Pons (tissue), 1 donor: ENCODE results near the gene CAPN15.
"Not testable (repeated sequence)": the region's sequence is repeated elsewhere in the genome, so short reads cannot be mapped to it uniquely, and the experiment has no call there.

Experiments used
- DNase-seq: peaks from one replicate; pipeline ENCODE4 v3.0.0-alpha.2; 2016; ENCODE audit warnings: low spot score

The CAPN15 gene

GRCh38 chr16:527015-527903 lies at the start of gene CAPN15:
Gene CAPN15 (plus strand): TSS chr16:527712. CDS start chr16:546839, 19,127 bp downstream.
- peak; percentile 70 for DNase-seq

DNA sequence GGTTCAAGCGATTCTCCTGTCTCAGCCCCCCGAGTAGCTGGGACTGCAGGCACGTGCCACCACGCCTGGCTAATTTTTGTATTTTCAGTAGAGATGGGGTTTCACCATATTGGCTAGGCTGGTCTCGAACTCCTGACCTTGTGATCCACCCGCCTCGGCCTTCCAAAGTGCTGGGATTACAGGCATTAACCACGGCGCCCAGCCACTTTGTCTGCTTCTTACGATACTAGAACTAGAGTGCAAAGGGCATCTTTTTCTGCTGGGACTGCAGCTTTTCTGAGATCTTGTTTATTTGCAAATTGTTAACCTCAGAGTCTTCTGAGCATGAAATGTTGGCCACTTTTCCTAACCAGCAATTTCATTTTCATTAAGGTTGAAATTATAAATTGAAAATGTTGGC lies 49.2 kb upstream of the CAPN15 start:
- DNase-seq, result not testable (repeated sequence)

DNA sequence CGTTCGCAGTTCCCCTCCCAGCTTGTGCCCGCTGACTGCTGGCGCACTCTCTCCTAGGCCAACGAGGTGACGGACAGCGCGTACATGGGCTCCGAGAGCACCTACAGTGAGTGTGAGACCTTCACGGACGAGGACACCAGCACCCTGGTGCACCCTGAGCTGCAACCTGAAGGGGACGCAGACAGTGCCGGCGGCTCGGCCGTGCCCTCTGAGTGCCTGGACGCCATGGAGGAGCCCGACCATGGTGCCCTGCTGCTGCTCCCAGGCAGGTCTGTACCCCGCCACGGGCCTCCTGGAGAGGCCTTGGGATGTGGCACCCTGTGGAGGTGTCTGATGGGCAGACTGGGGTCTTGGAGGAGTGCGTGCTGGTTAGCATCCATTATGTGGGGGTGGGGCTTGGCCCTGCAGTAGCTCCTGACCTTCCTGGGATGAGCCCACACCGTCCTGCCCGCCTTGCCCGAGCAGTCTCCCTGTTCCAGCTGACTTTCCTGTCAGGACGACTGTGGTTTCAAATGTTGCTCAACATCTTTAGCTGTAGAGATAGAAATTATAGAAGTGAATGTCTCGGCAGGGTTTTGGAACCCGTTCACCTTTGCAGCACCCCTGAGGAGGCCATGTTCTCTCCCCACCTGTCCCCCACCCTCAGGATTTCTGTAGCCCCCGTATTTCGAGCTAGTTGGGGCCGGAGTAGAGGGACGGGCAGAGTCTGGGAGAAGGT lies 44.9 kb upstream of the CAPN15 start:
- DNase-seq, result no peak

- peak; percentile 87 for DNase-seq
These were observed 44.0 kb upstream of the CAPN15 start for GRCh38 chr16:483341-484075.

- no peak for DNase-seq
These were observed 37.9 kb upstream of the CAPN15 start for GRCh38 chr16:489606-490005.

- DNase-seq, result no peak
These were observed 36.7 kb upstream of the CAPN15 start for GRCh38 chr16:490768-491167.

GRCh38 chr16:491220-491919 lies 36.1 kb upstream of the CAPN15 start:
- no peak for DNase-seq

- DNase-seq, result no peak
These were observed 35.2 kb upstream of the CAPN15 start for GRCh38 chr16:492211-492875.

- DNase-seq, result not testable (repeated sequence)
These were observed 32.8 kb upstream of the CAPN15 start for GRCh38 chr16:494676-495075.

DNA sequence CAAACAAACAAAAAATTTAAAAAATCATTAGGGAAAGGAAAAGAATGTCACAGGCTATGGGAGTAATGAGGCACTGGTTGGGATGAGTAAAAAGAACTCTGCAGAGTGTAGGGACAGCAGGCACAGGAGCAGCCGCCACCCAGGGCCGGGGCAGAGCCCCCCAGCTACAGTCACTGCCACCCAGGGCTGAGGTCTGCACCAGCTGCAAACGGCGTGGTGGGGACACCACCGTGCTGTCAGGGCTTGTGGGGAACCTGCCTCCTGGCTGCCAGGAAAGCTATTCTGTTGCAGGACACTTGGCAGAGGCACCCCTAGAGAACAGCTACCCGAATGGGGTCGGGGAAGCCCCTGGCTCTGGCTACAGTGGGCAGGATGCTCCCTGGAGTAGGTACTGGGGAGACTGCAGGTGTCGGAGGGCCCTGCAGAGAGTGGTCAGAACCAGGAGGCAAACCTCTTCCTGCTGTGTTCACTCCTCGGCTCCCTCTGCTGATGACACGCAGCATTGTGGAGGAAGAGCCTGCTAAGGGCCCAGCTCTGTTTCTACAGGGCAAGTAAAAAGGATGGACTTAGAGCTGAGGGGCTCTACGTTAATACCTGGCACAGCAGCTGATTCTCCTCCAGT lies 32.3 kb upstream of the CAPN15 start:
- no peak for DNase-seq

DNA sequence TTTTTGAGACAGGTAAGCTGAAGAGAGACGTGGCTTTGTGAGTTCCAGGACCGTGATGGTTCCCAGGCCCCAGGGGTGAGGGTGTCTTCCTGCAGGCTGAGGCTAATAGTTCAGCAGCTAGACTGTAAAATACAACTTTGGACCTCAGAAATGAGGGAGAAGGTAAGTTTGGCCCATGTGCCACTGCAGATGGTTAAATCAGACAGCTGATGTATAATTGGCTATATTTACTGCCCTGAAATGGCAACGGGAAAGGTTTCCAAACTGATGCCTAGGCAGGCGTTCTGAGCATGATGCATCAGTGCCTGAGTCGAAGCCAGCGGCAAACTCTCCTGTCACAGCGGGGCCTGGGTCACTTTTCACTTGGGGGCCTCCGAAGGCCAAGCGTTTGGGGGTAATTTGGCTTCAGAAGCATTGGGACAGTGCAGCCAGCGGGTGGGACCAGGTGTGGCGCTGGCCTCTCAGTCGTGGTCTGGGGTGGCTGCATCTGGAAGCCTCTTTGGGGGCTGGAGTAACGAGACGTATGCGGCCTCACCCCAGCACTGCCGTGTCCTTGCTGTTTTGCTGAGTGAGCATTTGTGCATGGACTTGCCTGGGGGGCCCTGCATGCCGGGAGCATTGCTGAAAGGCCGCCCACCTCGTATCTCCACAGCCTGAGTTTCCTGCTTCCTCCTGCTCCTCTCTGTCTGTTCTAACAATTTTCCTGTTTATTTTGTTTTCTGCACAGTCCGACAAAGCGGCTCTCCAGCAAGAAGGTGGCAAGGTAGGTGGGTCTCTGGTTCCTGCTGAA lies 31.2 kb upstream of the CAPN15 start:
- DNase-seq, result no peak

DNA sequence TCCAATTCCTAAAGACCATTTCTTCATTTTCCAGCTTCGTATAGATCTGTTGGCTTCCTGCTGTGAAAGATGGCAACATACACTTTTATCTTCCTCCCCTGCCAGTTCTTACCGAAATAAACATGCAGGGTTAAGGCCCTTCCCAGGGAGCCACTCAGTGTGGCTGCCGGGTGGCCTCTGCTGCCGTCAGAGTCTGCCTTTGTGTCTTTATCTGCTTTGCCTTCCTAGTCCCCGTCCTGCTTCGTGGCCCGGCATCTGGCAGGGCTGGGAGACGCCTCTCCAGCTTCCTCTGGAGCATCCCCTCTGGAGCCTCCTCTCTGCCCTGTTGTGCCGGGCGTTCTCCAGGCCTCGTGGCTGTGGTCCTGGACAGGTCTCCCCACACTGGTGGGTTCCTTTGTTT lies 30.3 kb upstream of the CAPN15 start:
- no peak for DNase-seq

GRCh38 chr16:499924-500323 lies 27.6 kb upstream of the CAPN15 start:
- DNase-seq, result no peak

DNA sequence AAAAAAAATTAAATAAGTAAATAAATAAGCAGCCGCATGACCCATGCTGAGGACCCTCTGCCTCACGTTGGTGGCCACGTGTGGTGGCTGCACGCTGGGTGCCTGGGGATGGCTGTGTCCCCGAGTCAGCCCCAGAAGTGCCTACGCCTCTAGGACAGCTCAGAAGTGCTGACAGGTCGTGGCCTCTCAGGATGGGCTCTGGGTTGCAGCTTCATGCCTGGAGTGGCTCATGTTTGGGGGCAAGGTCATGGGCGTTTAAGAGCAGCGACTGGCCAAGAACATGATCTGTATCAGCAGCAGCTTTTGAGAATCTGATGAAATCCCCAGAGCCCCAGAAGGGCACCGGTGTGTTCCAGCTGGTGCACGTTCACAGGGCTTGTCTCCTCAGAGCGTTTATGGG lies 26.8 kb upstream of the CAPN15 start:
- DNase-seq, result no peak

- no peak for DNase-seq
These were observed 25.2 kb upstream of the CAPN15 start for GRCh38 chr16:502179-502943.

- no peak for DNase-seq
These were observed 24.1 kb upstream of the CAPN15 start for GRCh38 chr16:503150-504071.

DNA sequence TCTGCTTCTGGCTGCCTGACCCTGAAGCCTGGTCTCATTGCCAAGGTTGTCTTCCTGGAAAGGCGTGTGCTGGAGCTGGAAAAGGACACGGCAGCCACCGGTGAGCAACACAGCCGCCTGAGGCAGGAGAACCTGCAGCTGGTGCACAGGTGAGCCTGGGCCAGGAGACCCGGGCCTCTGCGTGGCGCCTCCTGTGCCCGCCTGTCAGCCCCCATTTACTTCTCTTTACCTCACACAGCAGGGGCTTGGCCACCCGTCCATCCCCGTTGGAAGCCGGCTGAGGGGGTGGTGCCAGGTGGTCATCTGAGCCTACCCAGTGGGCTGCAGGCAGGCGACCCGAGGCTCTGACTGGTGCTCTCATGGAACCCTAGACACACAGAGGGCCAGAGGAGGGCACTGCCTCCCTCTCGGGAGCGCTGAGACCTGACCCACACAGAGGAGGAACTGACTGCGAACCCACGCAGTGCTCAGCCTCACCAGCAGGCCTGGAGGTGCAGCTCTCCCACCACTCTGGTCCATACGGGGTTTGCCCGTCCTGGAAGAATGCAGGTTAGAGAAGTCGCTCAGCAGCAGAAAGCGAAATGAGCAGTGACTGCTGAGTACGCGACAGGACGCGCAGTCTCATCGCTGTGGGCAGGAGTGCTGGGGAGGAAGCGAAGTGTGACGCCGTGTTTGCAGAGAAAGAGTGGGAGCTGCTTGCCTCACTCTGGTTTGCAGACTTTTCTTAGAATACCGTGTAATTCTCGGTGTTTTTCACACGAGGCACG lies 21.9 kb upstream of the CAPN15 start:
- DNase-seq, result no peak

GRCh38 chr16:506246-506546 lies 21.3 kb upstream of the CAPN15 start:
- no peak for DNase-seq
